ENCODE results near the gene ITPRIPL1.
A peak's percentile ranks its signal among the peaks of the same experiment; 100 is the strongest.

The ITPRIPL1 gene

DNA sequence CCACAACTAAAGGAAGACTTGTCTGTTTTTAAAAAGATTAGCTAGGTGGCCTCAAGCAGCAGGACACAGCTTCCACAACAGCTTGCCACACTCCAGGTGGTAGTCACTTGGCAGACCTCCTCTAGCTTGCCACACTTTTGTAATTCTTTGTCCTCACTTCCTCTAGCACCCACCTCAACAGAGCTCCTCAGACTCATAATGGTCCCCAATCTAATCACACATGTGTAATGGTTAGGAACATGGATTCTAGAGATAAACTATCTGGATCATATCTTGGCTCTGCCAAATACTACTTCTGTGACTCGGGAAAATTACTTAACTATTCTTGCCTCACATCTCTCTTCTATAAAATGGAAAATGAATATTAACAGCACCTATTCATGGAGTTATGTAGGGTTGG, 23.3 kb upstream of the ITPRIPL1 start:
- DNase-seq (ENCODE audit: low read depth), result no peak
- TF ChIP-seq, protein P1, sequence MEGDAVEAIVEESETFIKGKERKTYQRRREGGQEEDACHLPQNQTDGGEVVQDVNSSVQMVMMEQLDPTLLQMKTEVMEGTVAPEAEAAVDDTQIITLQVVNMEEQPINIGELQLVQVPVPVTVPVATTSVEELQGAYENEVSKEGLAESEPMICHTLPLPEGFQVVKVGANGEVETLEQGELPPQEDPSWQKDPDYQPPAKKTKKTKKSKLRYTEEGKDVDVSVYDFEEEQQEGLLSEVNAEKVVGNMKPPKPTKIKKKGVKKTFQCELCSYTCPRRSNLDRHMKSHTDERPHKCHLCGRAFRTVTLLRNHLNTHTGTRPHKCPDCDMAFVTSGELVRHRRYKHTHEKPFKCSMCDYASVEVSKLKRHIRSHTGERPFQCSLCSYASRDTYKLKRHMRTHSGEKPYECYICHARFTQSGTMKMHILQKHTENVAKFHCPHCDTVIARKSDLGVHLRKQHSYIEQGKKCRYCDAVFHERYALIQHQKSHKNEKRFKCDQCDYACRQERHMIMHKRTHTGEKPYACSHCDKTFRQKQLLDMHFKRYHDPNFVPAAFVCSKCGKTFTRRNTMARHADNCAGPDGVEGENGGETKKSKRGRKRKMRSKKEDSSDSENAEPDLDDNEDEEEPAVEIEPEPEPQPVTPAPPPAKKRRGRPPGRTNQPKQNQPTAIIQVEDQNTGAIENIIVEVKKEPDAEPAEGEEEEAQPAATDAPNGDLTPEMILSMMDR (IDR thresholded peaks at IDR 0.05; ENCODE audit: insufficient read depth, low read depth, low read length, missing control alignments), result no peak
- no peak overlapping the region for H3K4me3 ChIP-seq (ENCODE audit: low read depth, low read length)

DNA sequence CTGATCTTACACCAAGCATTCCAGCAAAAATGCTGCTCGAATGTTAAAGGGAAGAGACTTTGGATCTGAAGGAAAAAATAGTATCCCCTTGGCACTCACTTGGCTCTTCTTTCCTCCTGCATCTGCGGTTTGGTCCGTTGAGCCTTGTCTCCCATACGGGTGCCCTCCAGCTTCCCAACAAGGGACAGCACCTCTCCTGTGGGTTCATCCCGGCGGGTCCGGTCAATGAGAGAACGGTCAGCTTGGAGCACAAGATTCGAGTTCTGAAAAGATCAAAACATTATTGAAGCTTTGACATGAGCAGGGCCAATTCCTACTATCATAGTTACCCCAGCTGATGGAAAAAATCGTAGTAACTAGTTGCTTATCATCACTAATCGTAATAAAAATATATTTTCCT, 20.5 kb upstream of the ITPRIPL1 start:
- TF ChIP-seq, protein P1 (IDR thresholded peaks at IDR 0.05; ENCODE audit: insufficient read depth, low read depth, low read length, missing control alignments), result no peak
- no peak for DNase-seq (ENCODE audit: low read depth)
- peak overlapping the region; percentile 88 for H3K4me3 ChIP-seq (ENCODE audit: low read depth, low read length)

- H3K4me3 ChIP-seq (ENCODE audit: low read depth, low read length), result peak within 1 kb of the TSS; percentile 88
- TF ChIP-seq, protein P1 (IDR thresholded peaks at IDR 0.05; ENCODE audit: insufficient read depth, low read depth, low read length, missing control alignments), result no peak
- DNase-seq (ENCODE audit: low read depth), result peak; percentile 93
These were observed 19.8 kb upstream of the ITPRIPL1 start, which contains the start of gene SNRNP200 for GRCh38 chr2:96305091-96305978. TSS of gene SNRNP200 (minus strand) at chr2:96305546. CDS start at chr2:96305437, 109 bp downstream.

- peak; percentile 23 for DNase-seq (ENCODE audit: low read depth)
- peak overlapping the region; percentile 88 for H3K4me3 ChIP-seq (ENCODE audit: low read depth, low read length)
- TF ChIP-seq, protein P1 (IDR thresholded peaks at IDR 0.05; ENCODE audit: insufficient read depth, low read depth, low read length, missing control alignments), result no peak
These were observed 19.2 kb upstream of the ITPRIPL1 start for GRCh38 chr2:96305979-96306308.

GRCh38 chr2:96306370-96306769, 18.7 kb upstream of the ITPRIPL1 start:
- peak overlapping the region; percentile 88 for H3K4me3 ChIP-seq (ENCODE audit: low read depth, low read length)
- TF ChIP-seq, protein P1 (IDR thresholded peaks at IDR 0.05; ENCODE audit: insufficient read depth, low read depth, low read length, missing control alignments), result no peak
- no peak for DNase-seq (ENCODE audit: low read depth)

- H3K4me3 ChIP-seq (ENCODE audit: low read depth, low read length), result no peak overlapping the region
- TF ChIP-seq, protein P1 (IDR thresholded peaks at IDR 0.05; ENCODE audit: insufficient read depth, low read depth, low read length, missing control alignments), result no peak
- no peak for DNase-seq (ENCODE audit: low read depth)
These were observed 16.9 kb upstream of the ITPRIPL1 start for GRCh38 chr2:96308248-96308647.
